GM13976 (cell line): ENCODE measurements around the gene PPP1CB.
"Not testable (repeated sequence)": the region's sequence is repeated elsewhere in the genome, so short reads cannot be mapped to it uniquely, and the experiment has no call there.

Source experiments
- DNase-seq: peaks from one replicate; pipeline ENCODE4 v3.0.0; 2012; ENCODE audit warnings: low spot score
- CTCF ChIP-seq: IDR thresholded peaks from 2 replicates; pipeline ENCODE4 v1.5.1; 2012; ENCODE audit warnings: borderline replicate concordance, mild to moderate bottlenecking; ENCODE audit not compliant: insufficient read depth; ENCODE audit errors: extremely low read depth, missing control alignments, control extremely low read depth
- in situ Hi-C: fragments of 300-500 bp; cut with MboI; formaldehyde crosslinking; loops from one replicate; pipeline ENCODE4 v1.12.0; 2022; ENCODE audit warnings: low sequenced_read_pairs, mixed read lengths, inconsistent platforms; ENCODE audit not compliant: unreplicated experiment

PPP1CB gene

GRCh38 chr2:28768952-28769351 is 17.3 kb downstream of the PPP1CB start:
- TF ChIP-seq CTCF, result no peak
- DNase-seq, result no peak
- in situ Hi-C loops, result no loop called here

- DNase-seq, result no peak
- TF ChIP-seq CTCF, result no peak
- in situ Hi-C loops, result no loop called here
These were observed 20.7 kb downstream of the PPP1CB start for GRCh38 chr2:28772351-28772750.

GRCh38 chr2:28776471-28776870 is 24.8 kb downstream of the PPP1CB start:
- TF ChIP-seq CTCF, result no peak
- DNase-seq, result no peak
- in situ Hi-C loops, result no loop called here

- in situ Hi-C loops, result no loop called here
- DNase-seq, result no peak
- no peak for TF ChIP-seq CTCF
These were observed 26.8 kb downstream of the PPP1CB start for GRCh38 chr2:28778392-28778791.

GRCh38 chr2:28779001-28779400 is 27.4 kb downstream of the PPP1CB start:
- in situ Hi-C loops, result no loop called here
- TF ChIP-seq CTCF, result no peak
- DNase-seq, result no peak

- DNase-seq, result no peak
- no peak for TF ChIP-seq CTCF
- in situ Hi-C loops, result no loop called here
These were observed 28.9 kb downstream of the PPP1CB start for GRCh38 chr2:28780496-28780895.

- no peak for DNase-seq
- in situ Hi-C loops, result no loop called here
- no peak for TF ChIP-seq CTCF
These were observed 30.8 kb downstream of the PPP1CB start for GRCh38 chr2:28782423-28782822.

- in situ Hi-C loops, DNase-seq: not testable (repeated sequence)
These were observed 32.9 kb downstream of the PPP1CB start for GRCh38 chr2:28784570-28784969.
